Endothelial cell of umbilical vein (primary cell): Measurements from ENCODE around the gene SUSD6. TPM values are rescaled to one million over a fixed set of nuclear protein-coding genes. Genes with fewer than 3 reads are reported as not detected.

Experiments used
- BruUV-seq: library from RNA; stranded (reverse); fragments of 400-500 nt; replicated peaks from 2 replicates; lab custom pipeline; 2021; lab: Mats Ljungman, UMichigan
- CTCF ChIA-PET: fragments of 300-600, 350-600 bp; sonication (Branson Sonifier 250); formaldehyde crosslinking; loops from one replicate; lab custom pipeline; 2021; ENCODE audit warnings: antibody characterized with exemption, inconsistent platforms; lab: Charles Lee
- POLR2A ChIA-PET: fragments of 300-600, 350-600 bp; sonication (Branson Sonifier 250); formaldehyde crosslinking; loops from one replicate; lab custom pipeline; 2021; ENCODE audit warnings: antibody characterized with exemption, inconsistent platforms; lab: Charles Lee
- DNase-seq: peaks from one replicate; pipeline ENCODE4 v3.0.0-alpha.2; 2011; ENCODE audit warnings: low read depth, low spot score
- FAIRE-seq: peaks from 2 replicates; lab custom pipeline; 2011; peaks lifted over from hg19 to GRCh38; lab: Jason Lieb, UNC
- H2AFZ ChIP-seq: 2 replicates; pipeline ENCODE4 v1.6.0; 2012; ENCODE audit warnings: low read depth, low read length, control low read depth, inconsistent platforms
- H3K27ac ChIP-seq: 2 replicates; pipeline ENCODE4 v1.5.1; 2011; ENCODE audit warnings: low read depth, mild to moderate bottlenecking, control low read depth, low read length, moderate library complexity; ENCODE audit not compliant: insufficient read depth
- H3K27me3 ChIP-seq, 2 experiments: 2 replicates each; pipeline versions ENCODE4 v1.6.0 to v1.6.1; 2011; ENCODE audit warnings: low read length in 2 of 2, mixed read lengths in 1 of 2; ENCODE audit not compliant: control insufficient read depth in 2 of 2, insufficient read depth in 2 of 2
- H3K36me3 ChIP-seq, 2 experiments: 2 replicates in 1 of 2; 3 replicates in 1 of 2; pipeline ENCODE4 v1.5.1; 2011; ENCODE audit warnings: low read length in 2 of 2, mild to moderate bottlenecking in 1 of 2, moderate library complexity in 1 of 2; ENCODE audit not compliant: control insufficient read depth in 2 of 2, insufficient read depth in 2 of 2; ENCODE audit errors: extremely low read depth in 1 of 2
- H3K4me1 ChIP-seq: 3 replicates; pipeline ENCODE4 v1.5.1; 2011; ENCODE audit warnings: mild to moderate bottlenecking, low read length; ENCODE audit not compliant: control insufficient read depth, insufficient read depth; ENCODE audit errors: extremely low read depth
- H3K4me2 ChIP-seq: 2 replicates; pipeline ENCODE4 v1.6.1; 2011; ENCODE audit warnings: low read length, control low read depth, mixed read lengths; ENCODE audit not compliant: insufficient read depth
- H3K4me3 ChIP-seq, 3 experiments: fragments of 200-600 bp in 1 of 3; sonication (generic), shearing (Covaris generic) in 1 of 3; replicated peaks in 1 of 3; 2 replicates each; pipeline ENCODE4 v1.5.1; 2011 to 2016; ENCODE audit warnings: control low read depth in 3 of 3, low read length in 3 of 3, mild to moderate bottlenecking in 2 of 3, inconsistent platforms in 1 of 3, low read depth in 1 of 3, moderate library complexity in 1 of 3; ENCODE audit not compliant: insufficient read depth in 1 of 3
- H3K79me2 ChIP-seq: 2 replicates; pipeline ENCODE4 v1.6.0; 2012; ENCODE audit warnings: low read length, inconsistent platforms; ENCODE audit not compliant: control insufficient read depth, insufficient read depth
- H3K9ac ChIP-seq: replicated peaks from 2 replicates; pipeline ENCODE3; 2011; ENCODE audit warnings: low read length, control low read depth; ENCODE audit not compliant: insufficient read depth; ENCODE audit errors: extremely low read depth
- H3K9me1 ChIP-seq: replicated peaks from 3 replicates; pipeline ENCODE4 v1.6.0; 2011; ENCODE audit warnings: mild to moderate bottlenecking, low read length; ENCODE audit not compliant: control insufficient read depth, insufficient read depth; ENCODE audit errors: extremely low read depth
- H3K9me3 ChIP-seq: replicated peaks from 2 replicates; pipeline ENCODE4 v1.5.1; 2012; ENCODE audit warnings: low read length, inconsistent platforms; ENCODE audit not compliant: control insufficient read depth, insufficient read depth
- H4K20me1 ChIP-seq: replicated peaks from 2 replicates; pipeline ENCODE3; 2011; ENCODE audit warnings: mild to moderate bottlenecking, low read length; ENCODE audit not compliant: control insufficient read depth, insufficient read depth; ENCODE audit errors: extremely low read depth
- CTCF ChIP-seq, 2 donors: IDR thresholded peaks; 1 replicate in 1 of 2; 2 replicates in 1 of 2; pipeline ENCODE4 v1.5.1; 2011; ENCODE audit warnings: low read length in 2 of 2, mild to moderate bottlenecking in 2 of 2, moderate library complexity in 2 of 2, control low read depth in 1 of 2, inconsistent platforms in 1 of 2, low read depth in 1 of 2; ENCODE audit not compliant: insufficient read depth in 1 of 2; ENCODE audit errors: extremely low read depth in 1 of 2
- EZH2 ChIP-seq: IDR thresholded peaks from 2 replicates; pipeline ENCODE4 v1.6.1; 2012; ENCODE audit warnings: borderline replicate concordance, low read depth, mild to moderate bottlenecking, moderate library complexity, low read length, inconsistent platforms; ENCODE audit not compliant: severe bottlenecking
- FOS ChIP-seq: IDR thresholded peaks from 2 replicates; pipeline ENCODE4 v1.6.1; 2011; ENCODE audit warnings: mild to moderate bottlenecking, low read length, moderate library complexity, borderline replicate concordance; ENCODE audit not compliant: insufficient read depth
- GATA2 ChIP-seq: IDR thresholded peaks from 2 replicates; pipeline ENCODE4 v1.7.0; 2011; ENCODE audit warnings: low read depth, mild to moderate bottlenecking, moderate library complexity, mixed read lengths, low read length; ENCODE audit not compliant: insufficient read length, insufficient read depth
- JUN ChIP-seq: IDR thresholded peaks from 2 replicates; pipeline ENCODE4 v1.6.1; 2011; ENCODE audit warnings: borderline replicate concordance, low read depth; ENCODE audit not compliant: insufficient read length, insufficient read depth
- MAX ChIP-seq: IDR thresholded peaks from 2 replicates; pipeline ENCODE4 v1.6.1; 2011; ENCODE audit not compliant: insufficient read depth, insufficient read length
- MYC ChIP-seq: IDR thresholded peaks from one replicate; pipeline ENCODE4 v1.6.1; 2011; ENCODE audit warnings: mild to moderate bottlenecking, low read depth, low read length
- POLR2A ChIP-seq: IDR thresholded peaks from 2 replicates; pipeline ENCODE4 v1.6.1; 2012; ENCODE audit warnings: low read depth, mild to moderate bottlenecking, control low read depth, low read length
- POLR2AphosphoS5 ChIP-seq: IDR thresholded peaks from 2 replicates; pipeline ENCODE4 v1.6.1; 2012; ENCODE audit warnings: low read depth, mild to moderate bottlenecking, control low read depth, low read length, moderate library complexity; ENCODE audit not compliant: insufficient read depth
- dilution Hi-C: fragments of 300-500 bp; cut with MboI; formaldehyde crosslinking; loops from one replicate; pipeline ENCODE4 v1.15.0; 2019; ENCODE audit warnings: low sequenced_read_pairs; ENCODE audit not compliant: extremely low pct_ligation_motif_present
- intact Hi-C: fragments of 100-400 bp; cut with micrococcal nuclease; formaldehyde crosslinking; loops from one replicate; pipeline ENCODE4 v1.10.0; 2022
- polyA plus RNA-seq, 4 experiments: library from polyadenylated mRNA; depleted of rRNA in 3 of 4; stranded (reverse) in 3 of 4; unstranded in 1 of 4; fragments of >200 nt; gene quantifications; 2 replicates each; pipeline versions ENCODE4 v1.2.1 to v1.2.3, GENCODE V29; 2011 to 2012; ENCODE audit warnings: missing spikeins in 1 of 4
- total RNA-seq: library from RNA; stranded (reverse); gene quantifications from 2 replicates; pipeline ENCODE4 v1.2.3, GENCODE V29; 2021

Gene SUSD6
- total and polyA plus RNA-seq, 2 donors (not counting 3 experiments of a cell fraction or from before 2014, with no cell fraction given), result 13.4 to 19.5 TPM

- CTCF ChIA-PET, result no interaction called here
Observed at GRCh38 chr14:69696633-69697557, 85.5 kb downstream of the SUSD6 start.

More at GRCh38 chr14:69696633-69697557, 85.5 kb downstream of the SUSD6 start:
- FAIRE-seq (no peak), DNase-seq (no peak)
- Histone ChIP-seq H3K27me3 (no peaks in the 10 kb centered on the region), H3K27ac (no peak overlapping the region), H3K4me1 (peaks cover 7% of the 10 kb centered on the region), H3K9ac (no peak overlapping the region), H3K36me3 (no peaks in the 10 kb centered on the region), H3K4me2 (no peak overlapping the region), H3K4me3 (no peak overlapping the region), H3K9me3 (no peaks in the 10 kb centered on the region), H3K79me2 (peaks cover 1% of the 10 kb centered on the region), H4K20me1 (no peaks in the 10 kb centered on the region), H3K9me1 (no peaks in the 10 kb centered on the region), H2AFZ (no peak overlapping the region)
- no TSS peak for BruUV-seq
- POLR2A ChIA-PET, result interaction anchor here (0.5 kb wide), 1 partner anchor 29 kb away, joined by 3 read pairs; no protein-coding TSS in a partner anchor
- intact Hi-C loops (loop anchor here (1.0 to 5.0 kb wide), 2 partner anchors 19 to 475 kb away; no protein-coding TSS in a partner anchor), dilution Hi-C loops (no loop called here)
- TF ChIP-seq EZH2 (no peak), MAX (no peak), POLR2AphosphoS5 (no peak), FOS (no peak), CTCF (IDR thresholded peaks at IDR 0.05; ENCODE audit: extremely low read depth in 1 of 2, insufficient read depth in 1 of 2, low read depth in 1 of 2, low read length in 2 of 2) (no peak), GATA2 (no peak), MYC (no peak), JUN (no peak), POLR2A (no peak)
